SJCRH30 (cell line): ENCODE measurements around the gene MAP3K3. TPM values are rescaled to one million over a fixed set of nuclear protein-coding genes. Genes with fewer than 3 reads are reported as not detected.

Experiments
- DNase-seq, 2 experiments: peaks; one replicate each; pipeline ENCODE4 v3.0.0-alpha.2; 2015 to 2020
- H3K27ac ChIP-seq: fragments of 250-450 bp; sonication (Bioruptor Pico); 2 replicates; pipeline ENCODE4 v1.5.1; 2020; ENCODE audit warnings: mild to moderate bottlenecking, moderate library complexity
- H3K27me3 ChIP-seq: fragments of 250-450 bp; sonication (Bioruptor Pico); 2 replicates; pipeline ENCODE4 v1.5.1; 2020; ENCODE audit warnings: mild to moderate bottlenecking, moderate library complexity
- H3K36me3 ChIP-seq: fragments of 250-450 bp; sonication (Bioruptor Pico); 2 replicates; pipeline ENCODE4 v1.5.1; 2020; ENCODE audit warnings: mild to moderate bottlenecking, moderate library complexity
- H3K4me1 ChIP-seq: fragments of 250-450 bp; sonication (Bioruptor Pico); 2 replicates; pipeline ENCODE4 v1.5.1; 2020; ENCODE audit warnings: mild to moderate bottlenecking, moderate library complexity
- H3K4me3 ChIP-seq: fragments of 250-450 bp; sonication (Bioruptor Pico); 2 replicates; pipeline ENCODE4 v1.5.1; 2020; ENCODE audit warnings: mild to moderate bottlenecking, moderate library complexity
- H3K9me3 ChIP-seq: fragments of 250-450 bp; sonication (Bioruptor Pico); replicated peaks from 2 replicates; pipeline ENCODE4 v1.5.1; 2020; ENCODE audit warnings: mild to moderate bottlenecking, moderate library complexity
- total RNA-seq: library from RNA; depleted of rRNA; stranded (reverse); fragments of >200 nt; shearing (Covaris generic); gene quantifications from 2 replicates; pipeline ENCODE4 v1.2.3, GENCODE V29; 2014; rRNA removed

Gene MAP3K3
- total RNA-seq: 24.2 and 25.9 TPM in 2 replicates

- Histone ChIP-seq H3K4me3 (peak within 1 kb of the TSS; percentile 70), H3K4me1 (peaks cover 5% of the 10 kb centered on the region; the same call in 1 of the 2 replicates), H3K36me3 (no peaks in the 10 kb centered on the region), H3K27me3 (no peaks in the 10 kb centered on the region), H3K9me3 (no peaks in the 10 kb centered on the region), H3K27ac (peak within 1 kb of the TSS; percentile 55)
- peak; percentile 99 to 100 for DNase-seq
Measured at GRCh38 chr17:63621684-63622573, at the start of gene MAP3K3. Gene MAP3K3 (plus strand): TSS chr17:63622417. CDS start chr17:63622760, 343 bp downstream.

- Histone ChIP-seq H3K27ac (no peak overlapping the region), H3K4me3 (no peak overlapping the region), H3K36me3 (no peaks in the 10 kb centered on the region), H3K27me3 (no peaks in the 10 kb centered on the region), H3K4me1 (no peaks in the 10 kb centered on the region), H3K9me3 (no peaks in the 10 kb centered on the region)
- peak in 1 of 2 experiments; percentile 17 for DNase-seq
Measured at GRCh38 chr17:63573634-63574033, 48.6 kb upstream of the MAP3K3 start.

- no peaks in the 10 kb centered on the region for H3K9me3 ChIP-seq
- peaks cover 12% of the 10 kb centered on the region for H3K36me3 ChIP-seq
Measured at GRCh38 chr17:63578027-63578768, 44.0 kb upstream of the MAP3K3 start.

GRCh38 chr17:63578769-63579111 lies 43.5 kb upstream of the MAP3K3 start:
- Histone ChIP-seq H3K27me3 (no peaks in the 10 kb centered on the region), H3K4me1 (no peaks in the 10 kb centered on the region), H3K9me3 (no peaks in the 10 kb centered on the region), H3K36me3 (peaks cover 13% of the 10 kb centered on the region), H3K4me3 (no peak overlapping the region), H3K27ac (no peak overlapping the region)
- DNase-seq: no peak

More at GRCh38 chr17:63578027-63578768, 44.0 kb upstream of the MAP3K3 start:
- no peak overlapping the region for H3K27ac ChIP-seq
- H3K4me3 ChIP-seq: no peak overlapping the region
- H3K27me3 ChIP-seq: no peaks in the 10 kb centered on the region
- no peak for DNase-seq
- no peaks in the 10 kb centered on the region for H3K4me1 ChIP-seq

- H3K27me3 ChIP-seq: no peaks in the 10 kb centered on the region
- H3K36me3 ChIP-seq: peaks cover 13% of the 10 kb centered on the region
Measured at GRCh38 chr17:63579633-63580032, 42.6 kb upstream of the MAP3K3 start.

GRCh38 chr17:63587770-63588169 lies 34.4 kb upstream of the MAP3K3 start:
- Histone ChIP-seq H3K9me3 (no peaks in the 10 kb centered on the region), H3K4me3 (no peak overlapping the region), H3K4me1 (peaks cover 2% of the 10 kb centered on the region; the same call in 1 of the 2 replicates), H3K27me3 (no peaks in the 10 kb centered on the region), H3K36me3 (peaks cover 29% of the 10 kb centered on the region), H3K27ac (no peak overlapping the region)
- no peak for DNase-seq

More at GRCh38 chr17:63579633-63580032, 42.6 kb upstream of the MAP3K3 start:
- no peak for DNase-seq
- H3K9me3 ChIP-seq: no peaks in the 10 kb centered on the region
- no peak overlapping the region for H3K4me3 ChIP-seq
- no peak overlapping the region for H3K27ac ChIP-seq
- H3K4me1 ChIP-seq: no peaks in the 10 kb centered on the region

GRCh38 chr17:63588797-63589196 lies 33.4 kb upstream of the MAP3K3 start:
- H3K9me3 ChIP-seq: no peaks in the 10 kb centered on the region
- H3K4me1 ChIP-seq: peaks cover 5% of the 10 kb centered on the region; the same call in 1 of the 2 replicates
- no peaks in the 10 kb centered on the region for H3K27me3 ChIP-seq
- H3K27ac ChIP-seq: no peak overlapping the region
- H3K4me3 ChIP-seq: no peak overlapping the region
- H3K36me3 ChIP-seq: peaks cover 24% of the 10 kb centered on the region
- DNase-seq: no peak

- peaks cover 24% of the 10 kb centered on the region for H3K36me3 ChIP-seq
- no peak overlapping the region for H3K27ac ChIP-seq
- peaks cover 5% of the 10 kb centered on the region; the same call in 1 of the 2 replicates for H3K4me1 ChIP-seq
- H3K27me3 ChIP-seq: no peaks in the 10 kb centered on the region
- DNase-seq: no peak
- H3K9me3 ChIP-seq: no peaks in the 10 kb centered on the region
- no peak overlapping the region for H3K4me3 ChIP-seq
Measured at GRCh38 chr17:63589646-63590045, 32.6 kb upstream of the MAP3K3 start.

GRCh38 chr17:63592797-63593196 lies 29.4 kb upstream of the MAP3K3 start:
- Histone ChIP-seq H3K27ac (0 out of 2 replicates have a peak overlapping the region, but pooled peaks have one; percentile 18), H3K4me1 (peaks cover 5% of the 10 kb centered on the region; the same call in 1 of the 2 replicates), H3K36me3 (peaks cover 18% of the 10 kb centered on the region), H3K4me3 (no peak overlapping the region), H3K9me3 (no peaks in the 10 kb centered on the region), H3K27me3 (no peaks in the 10 kb centered on the region)
- DNase-seq: peak in 1 of 2 experiments; percentile 24

- Histone ChIP-seq H3K4me1 (peaks cover 5% of the 10 kb centered on the region; the same call in 1 of the 2 replicates), H3K27ac (no peak overlapping the region), H3K9me3 (no peaks in the 10 kb centered on the region), H3K36me3 (peaks cover 3% of the 10 kb centered on the region), H3K4me3 (no peak overlapping the region), H3K27me3 (no peaks in the 10 kb centered on the region)
- DNase-seq: no peak
Measured at GRCh38 chr17:63595132-63595531, 27.1 kb upstream of the MAP3K3 start.

- Histone ChIP-seq H3K36me3 (no peaks in the 10 kb centered on the region), H3K4me3 (no peak overlapping the region), H3K27me3 (no peaks in the 10 kb centered on the region), H3K4me1 (peaks cover 5% of the 10 kb centered on the region; the same call in 1 of the 2 replicates), H3K9me3 (no peaks in the 10 kb centered on the region), H3K27ac (no peak overlapping the region)
- DNase-seq: no peak
Measured at GRCh38 chr17:63596856-63597586, 25.2 kb upstream of the MAP3K3 start.

GRCh38 chr17:63598281-63598680 lies 23.9 kb upstream of the MAP3K3 start:
- Histone ChIP-seq H3K4me3 (no peak overlapping the region), H3K36me3 (peaks cover 2% of the 10 kb centered on the region; the same call in 1 of the 2 replicates), H3K27me3 (no peaks in the 10 kb centered on the region), H3K9me3 (no peaks in the 10 kb centered on the region), H3K4me1 (no peaks in the 10 kb centered on the region), H3K27ac (no peak overlapping the region)
- DNase-seq: no peak

- H3K36me3 ChIP-seq: peaks cover 9% of the 10 kb centered on the region; the same call in 1 of the 2 replicates
- H3K27me3 ChIP-seq: no peaks in the 10 kb centered on the region
- DNase-seq: peak; percentile 84 to 88
- H3K9me3 ChIP-seq: no peaks in the 10 kb centered on the region
- H3K4me3 ChIP-seq: peak within 1 kb of the TSS; percentile 86
- no peaks in the 10 kb centered on the region for H3K4me1 ChIP-seq
- peak within 1 kb of the TSS; percentile 57 for H3K27ac ChIP-seq
Measured at GRCh38 chr17:63600569-63601438, 21.4 kb upstream of the MAP3K3 start, which contains the start of gene TACO1. Gene TACO1 (plus strand): TSS chr17:63600895. CDS start chr17:63601084, 189 bp downstream.
